DND-41 (cell line): Measurements from ENCODE around the gene SPTSSA.

ENCODE experiments used
- ATAC-seq: fragments of 200-7000 bp; cut with Tn5 transposase; 3 replicates; pipeline ENCODE4 v1.9.1; 2021; ENCODE audit warnings: low read depth; ENCODE audit not compliant: insufficient read depth
- DNase-seq: peaks from one replicate; pipeline ENCODE4 v3.0.0-alpha.2; 2020
- H2AFZ ChIP-seq: 2 replicates; pipeline ENCODE4 v1.6.0; 2012; ENCODE audit warnings: low read depth, low read length
- H3K27ac ChIP-seq: 2 replicates; pipeline ENCODE4 v1.5.1; 2012; ENCODE audit warnings: low read length, inconsistent platforms
- H3K27me3 ChIP-seq: fragments of 200-600 bp; sonication (generic); 2 replicates; pipeline ENCODE4 v1.6.0; 2012; ENCODE audit warnings: low read length, mild to moderate bottlenecking, inconsistent platforms; ENCODE audit not compliant: insufficient read depth, poor library complexity
- H3K36me3 ChIP-seq: 2 replicates; pipeline ENCODE4 v1.5.1; 2012; ENCODE audit warnings: low read length, inconsistent platforms; ENCODE audit not compliant: insufficient read depth
- H3K4me1 ChIP-seq: 2 replicates; pipeline ENCODE4 v1.5.1; 2012; ENCODE audit warnings: mild to moderate bottlenecking, low read length; ENCODE audit not compliant: insufficient read depth
- H3K4me2 ChIP-seq: 2 replicates; pipeline ENCODE4 v1.6.0; 2012; ENCODE audit warnings: mild to moderate bottlenecking, moderate library complexity, low read length, inconsistent platforms; ENCODE audit not compliant: insufficient read depth
- H3K4me3 ChIP-seq, 2 experiments: fragments of 200-600 bp in 1 of 2; shearing (Covaris generic) in 1 of 2; 2 replicates each; pipeline ENCODE4 v1.5.1; 2012 to 2016; ENCODE audit warnings: inconsistent platforms in 2 of 2, low read length in 2 of 2, mild to moderate bottlenecking in 2 of 2, low read depth in 1 of 2, moderate library complexity in 1 of 2
- H3K79me2 ChIP-seq: 2 replicates; pipeline ENCODE4 v1.6.0; 2012; ENCODE audit warnings: low read length, inconsistent platforms; ENCODE audit not compliant: insufficient read depth
- H3K9ac ChIP-seq: 2 replicates; pipeline ENCODE4 v1.6.0; 2012; ENCODE audit warnings: low read depth, mild to moderate bottlenecking, inconsistent platforms, low read length, moderate library complexity
- H3K9me3 ChIP-seq: 2 replicates; pipeline ENCODE4 v1.5.1; 2012; ENCODE audit warnings: low read length, moderate library complexity, mild to moderate bottlenecking, inconsistent platforms; ENCODE audit not compliant: insufficient read depth, severe bottlenecking
- H4K20me1 ChIP-seq: 2 replicates; pipeline ENCODE4 v1.6.0; 2012; ENCODE audit warnings: low read length; ENCODE audit not compliant: insufficient read depth
- EZH2 ChIP-seq: IDR thresholded peaks from 3 replicates; pipeline ENCODE4 v1.6.1; 2012; ENCODE audit warnings: borderline replicate concordance, low read depth, mild to moderate bottlenecking, moderate library complexity, low read length, inconsistent platforms; ENCODE audit not compliant: severe bottlenecking
- TF ChIP-seq, protein P1 (sequence below): IDR thresholded peaks from 2 replicates; pipeline ENCODE4 v1.5.1; 2012; ENCODE audit warnings: borderline replicate concordance, low read length, moderate library complexity, mild to moderate bottlenecking; ENCODE audit not compliant: poor library complexity, severe bottlenecking; ENCODE audit errors: extremely low read depth

Gene SPTSSA

GRCh38 chr14:34474187-34474679 lies 12.2 kb upstream of the SPTSSA start:
- H3K27me3 ChIP-seq: no peaks in the 10 kb centered on the region
- no peak overlapping the region for H3K4me3 ChIP-seq
- DNase-seq (no peak), ATAC-seq (no peak)
- H3K9me3 ChIP-seq: no peaks in the 10 kb centered on the region
- no peak overlapping the region; the same call in 1 of the 2 replicates for H2AFZ ChIP-seq
- no peak overlapping the region for H3K27ac ChIP-seq
- TF ChIP-seq, protein P1, sequence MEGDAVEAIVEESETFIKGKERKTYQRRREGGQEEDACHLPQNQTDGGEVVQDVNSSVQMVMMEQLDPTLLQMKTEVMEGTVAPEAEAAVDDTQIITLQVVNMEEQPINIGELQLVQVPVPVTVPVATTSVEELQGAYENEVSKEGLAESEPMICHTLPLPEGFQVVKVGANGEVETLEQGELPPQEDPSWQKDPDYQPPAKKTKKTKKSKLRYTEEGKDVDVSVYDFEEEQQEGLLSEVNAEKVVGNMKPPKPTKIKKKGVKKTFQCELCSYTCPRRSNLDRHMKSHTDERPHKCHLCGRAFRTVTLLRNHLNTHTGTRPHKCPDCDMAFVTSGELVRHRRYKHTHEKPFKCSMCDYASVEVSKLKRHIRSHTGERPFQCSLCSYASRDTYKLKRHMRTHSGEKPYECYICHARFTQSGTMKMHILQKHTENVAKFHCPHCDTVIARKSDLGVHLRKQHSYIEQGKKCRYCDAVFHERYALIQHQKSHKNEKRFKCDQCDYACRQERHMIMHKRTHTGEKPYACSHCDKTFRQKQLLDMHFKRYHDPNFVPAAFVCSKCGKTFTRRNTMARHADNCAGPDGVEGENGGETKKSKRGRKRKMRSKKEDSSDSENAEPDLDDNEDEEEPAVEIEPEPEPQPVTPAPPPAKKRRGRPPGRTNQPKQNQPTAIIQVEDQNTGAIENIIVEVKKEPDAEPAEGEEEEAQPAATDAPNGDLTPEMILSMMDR: no peak
- TF ChIP-seq EZH2: no peak
- no peaks in the 10 kb centered on the region for H3K36me3 ChIP-seq
- no peaks in the 10 kb centered on the region for H3K79me2 ChIP-seq
- no peaks in the 10 kb centered on the region for H4K20me1 ChIP-seq
- no peak overlapping the region for H3K4me2 ChIP-seq
- no peaks in the 10 kb centered on the region for H3K4me1 ChIP-seq
- H3K9ac ChIP-seq: no peak overlapping the region

DNA sequence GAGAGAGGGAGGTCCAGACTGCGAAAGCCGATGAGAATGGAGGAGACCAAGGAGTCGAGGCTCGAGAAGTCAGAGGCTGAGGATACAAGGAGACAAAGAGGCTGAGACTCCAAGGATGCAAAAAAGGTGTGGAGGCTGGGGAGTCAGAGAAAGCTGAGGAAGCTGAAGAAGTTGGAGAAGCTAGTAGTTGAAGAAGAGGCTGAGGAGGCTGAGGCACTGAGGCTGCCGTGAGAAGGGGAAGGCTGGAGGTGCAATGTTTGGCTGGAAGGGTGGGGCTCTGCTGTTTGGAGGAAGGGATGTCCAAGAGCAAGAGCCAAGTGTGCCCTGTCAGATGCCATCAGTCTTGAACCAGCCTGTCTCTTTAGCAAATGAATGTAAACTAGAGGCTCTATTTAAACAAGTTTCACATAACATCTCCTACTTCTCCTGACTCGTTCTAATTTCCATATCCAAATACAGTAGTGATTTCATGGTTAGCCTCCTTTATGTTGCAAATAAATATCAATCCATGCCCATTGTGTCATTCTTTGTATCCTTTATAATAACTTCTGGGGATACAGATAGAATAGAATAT lies 10.8 kb upstream of the SPTSSA start:
- Histone ChIP-seq H3K4me3 (no peak overlapping the region), H3K79me2 (no peaks in the 10 kb centered on the region), H2AFZ (no peak overlapping the region), H3K9me3 (no peaks in the 10 kb centered on the region), H3K27ac (no peak overlapping the region), H3K36me3 (no peaks in the 10 kb centered on the region), H3K4me1 (no peaks in the 10 kb centered on the region), H3K9ac (no peak overlapping the region), H3K27me3 (no peaks in the 10 kb centered on the region), H4K20me1 (no peaks in the 10 kb centered on the region), H3K4me2 (no peak overlapping the region)
- no peak for ATAC-seq
- no peak for DNase-seq
- TF ChIP-seq, protein P1: no peak
- no peak for TF ChIP-seq EZH2

GRCh38 chr14:34470319-34470718 lies 8.3 kb upstream of the SPTSSA start:
- Histone ChIP-seq H3K27ac (no peak overlapping the region), H3K36me3 (no peaks in the 10 kb centered on the region), H3K4me3 (no peak overlapping the region), H3K79me2 (no peaks in the 10 kb centered on the region), H4K20me1 (no peaks in the 10 kb centered on the region), H3K9me3 (no peaks in the 10 kb centered on the region), H3K4me2 (no peak overlapping the region), H2AFZ (no peak overlapping the region), H3K27me3 (no peaks in the 10 kb centered on the region), H3K4me1 (peaks cover 4% of the 10 kb centered on the region), H3K9ac (no peak overlapping the region)
- ATAC-seq: no peak
- TF ChIP-seq, protein P1: no peak
- TF ChIP-seq EZH2: no peak
- DNase-seq: no peak

- Histone ChIP-seq H3K27me3 (no peaks in the 10 kb centered on the region), H3K4me3 (no peak overlapping the region), H4K20me1 (no peaks in the 10 kb centered on the region), H3K27ac (no peak overlapping the region), H3K9ac (no peak overlapping the region), H3K36me3 (no peaks in the 10 kb centered on the region), H3K4me1 (peaks cover 18% of the 10 kb centered on the region), H3K4me2 (no peak overlapping the region), H2AFZ (peak overlapping the region; percentile 43; the same call in 1 of the 2 replicates), H3K9me3 (no peaks in the 10 kb centered on the region), H3K79me2 (no peaks in the 10 kb centered on the region)
- no peak for TF ChIP-seq EZH2
- TF ChIP-seq, protein P1: no peak
- ATAC-seq (no peak), DNase-seq (no peak)
Observed at GRCh38 chr14:34466691-34467090, 4.7 kb upstream of the SPTSSA start.
